ENCODE measurements around the gene MZB1.
"Not testable (repeated sequence)": the region's sequence is repeated elsewhere in the genome, so short reads cannot be mapped to it uniquely, and the experiment has no call there.

DNA sequence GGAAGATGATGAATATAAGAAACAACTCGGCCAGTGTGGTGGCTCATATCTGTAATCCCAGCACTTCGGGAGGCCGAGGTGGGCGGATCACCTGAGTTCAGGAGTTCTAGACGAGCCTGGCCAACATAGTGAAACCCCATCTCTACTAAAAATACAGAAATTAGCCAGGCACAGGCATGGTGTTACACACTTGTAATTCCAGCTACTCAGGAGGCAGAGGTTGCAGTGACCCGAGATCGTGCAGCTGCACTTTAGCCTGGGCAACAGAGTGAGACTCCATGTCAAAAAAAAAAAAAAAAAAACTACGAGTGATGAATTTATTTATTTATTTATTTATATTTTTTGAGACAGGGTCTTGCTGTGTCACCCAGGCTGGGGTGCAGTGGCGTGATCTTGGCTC lies 41.9 kb downstream of the MZB1 start:
- not testable (repeated sequence) for TF ChIP-seq CTCF, POLR2A (IDR thresholded peaks at IDR 0.05)
